ENCODE results near the gene SYS1.

The SYS1 gene

DNA sequence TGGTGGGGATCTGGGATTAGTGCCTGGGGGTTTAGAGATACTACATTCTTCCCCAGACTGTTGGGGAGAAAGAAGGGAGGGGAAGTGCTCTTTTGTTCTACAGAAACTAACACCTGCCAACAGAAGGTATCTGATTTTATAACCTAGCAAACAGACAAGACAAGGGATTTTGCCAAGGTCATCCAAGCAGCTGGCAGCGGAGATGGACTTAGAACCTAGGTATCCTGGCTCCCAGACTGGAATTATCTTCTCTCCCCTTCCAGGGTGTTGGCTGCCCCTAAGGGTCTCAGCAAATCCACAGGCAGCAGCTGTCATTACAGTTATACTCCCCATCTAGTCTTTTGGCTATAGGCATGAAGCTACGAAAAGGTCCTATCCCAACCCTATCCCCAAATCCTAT, 23.2 kb upstream of the SYS1 start:
- no peak overlapping the region for H3K4me3 ChIP-seq (ENCODE audit: low read length)
- DNase-seq (ENCODE audit: low read depth) = no peak
- TF ChIP-seq, protein P1, sequence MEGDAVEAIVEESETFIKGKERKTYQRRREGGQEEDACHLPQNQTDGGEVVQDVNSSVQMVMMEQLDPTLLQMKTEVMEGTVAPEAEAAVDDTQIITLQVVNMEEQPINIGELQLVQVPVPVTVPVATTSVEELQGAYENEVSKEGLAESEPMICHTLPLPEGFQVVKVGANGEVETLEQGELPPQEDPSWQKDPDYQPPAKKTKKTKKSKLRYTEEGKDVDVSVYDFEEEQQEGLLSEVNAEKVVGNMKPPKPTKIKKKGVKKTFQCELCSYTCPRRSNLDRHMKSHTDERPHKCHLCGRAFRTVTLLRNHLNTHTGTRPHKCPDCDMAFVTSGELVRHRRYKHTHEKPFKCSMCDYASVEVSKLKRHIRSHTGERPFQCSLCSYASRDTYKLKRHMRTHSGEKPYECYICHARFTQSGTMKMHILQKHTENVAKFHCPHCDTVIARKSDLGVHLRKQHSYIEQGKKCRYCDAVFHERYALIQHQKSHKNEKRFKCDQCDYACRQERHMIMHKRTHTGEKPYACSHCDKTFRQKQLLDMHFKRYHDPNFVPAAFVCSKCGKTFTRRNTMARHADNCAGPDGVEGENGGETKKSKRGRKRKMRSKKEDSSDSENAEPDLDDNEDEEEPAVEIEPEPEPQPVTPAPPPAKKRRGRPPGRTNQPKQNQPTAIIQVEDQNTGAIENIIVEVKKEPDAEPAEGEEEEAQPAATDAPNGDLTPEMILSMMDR (IDR thresholded peaks at IDR 0.05; ENCODE audit: insufficient read depth, low read depth, low read length, missing control alignments) = no peak

DNA sequence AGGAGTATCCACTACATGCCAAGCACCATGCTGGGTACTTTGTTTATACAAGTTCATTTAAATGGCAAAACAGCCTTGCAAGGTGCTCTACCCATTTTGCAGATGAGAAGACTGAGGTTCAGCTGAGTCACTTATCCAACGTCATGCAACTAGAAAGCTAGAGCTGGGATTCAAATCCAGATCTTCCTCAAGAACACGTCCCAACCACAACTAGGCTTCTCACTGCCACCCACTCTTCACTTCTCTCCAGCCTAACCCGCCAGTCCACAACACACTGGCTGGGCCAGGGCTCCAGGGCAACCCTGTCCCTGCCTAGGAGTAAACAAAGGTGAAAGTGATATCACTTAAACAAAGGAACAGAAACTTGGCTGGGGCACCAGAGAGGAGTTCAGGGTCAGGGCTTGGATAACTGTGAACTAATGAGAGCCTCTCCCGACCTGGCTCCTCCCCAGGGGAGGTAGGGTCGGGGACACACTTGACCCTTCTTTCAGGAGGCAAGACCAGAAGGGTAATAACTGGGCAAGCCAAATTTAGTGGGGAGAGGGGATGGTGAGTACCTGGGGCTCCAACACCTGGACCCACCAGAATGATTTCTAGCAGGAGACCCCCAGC, 22.6 kb upstream of the SYS1 start:
- DNase-seq (ENCODE audit: low read depth) = no peak
- H3K4me3 ChIP-seq (ENCODE audit: low read length) = no peak overlapping the region
- TF ChIP-seq, protein P1 (IDR thresholded peaks at IDR 0.05; ENCODE audit: insufficient read depth, low read depth, low read length, missing control alignments) = no peak

DNA sequence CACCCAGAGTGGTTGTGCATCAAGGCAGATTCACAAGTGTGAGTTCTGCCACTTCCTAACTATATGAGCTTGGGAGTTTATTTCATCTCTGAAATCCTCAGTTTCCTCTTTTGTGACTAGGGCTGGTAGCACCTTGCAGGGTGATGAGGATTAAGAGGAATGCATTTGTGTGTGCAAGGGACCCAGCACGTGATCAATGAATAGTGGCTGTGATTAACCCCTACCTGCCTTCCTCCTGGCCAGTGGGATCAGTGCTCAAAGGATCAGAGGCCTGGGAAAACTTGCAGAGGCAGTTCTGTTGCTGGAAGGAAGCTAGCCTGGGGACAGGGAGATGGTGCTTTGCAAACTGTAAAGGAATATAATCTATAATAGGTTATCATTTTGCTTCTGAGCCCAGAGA, 22.0 kb upstream of the SYS1 start:
- TF ChIP-seq, protein P1 (IDR thresholded peaks at IDR 0.05; ENCODE audit: insufficient read depth, low read depth, low read length, missing control alignments) = no peak
- peak; percentile 58 for DNase-seq (ENCODE audit: low read depth)
- no peak overlapping the region for H3K4me3 ChIP-seq (ENCODE audit: low read length)

DNA sequence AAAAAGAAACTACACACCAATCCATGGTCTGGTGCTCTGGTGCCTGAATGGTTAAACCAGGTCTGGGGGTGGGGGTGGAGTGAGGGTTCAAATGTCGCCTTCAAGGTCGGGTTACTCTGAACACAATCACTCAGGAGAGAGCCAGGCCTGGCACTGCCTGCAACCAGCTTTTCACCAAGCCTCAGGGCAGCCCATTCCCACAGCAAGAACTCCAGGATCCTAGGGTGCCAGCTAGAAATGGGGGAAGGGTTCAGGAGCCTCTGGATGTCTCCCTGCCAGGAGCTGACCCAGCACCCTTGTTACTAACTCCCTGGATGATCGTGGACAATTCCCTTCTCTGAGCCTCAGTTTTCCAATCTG, 21.4 kb upstream of the SYS1 start:
- DNase-seq (ENCODE audit: low read depth) = no peak
- H3K4me3 ChIP-seq (ENCODE audit: low read length) = peak overlapping the region; percentile 63
- TF ChIP-seq, protein P1 (IDR thresholded peaks at IDR 0.05; ENCODE audit: insufficient read depth, low read depth, low read length, missing control alignments) = no peak

DNA sequence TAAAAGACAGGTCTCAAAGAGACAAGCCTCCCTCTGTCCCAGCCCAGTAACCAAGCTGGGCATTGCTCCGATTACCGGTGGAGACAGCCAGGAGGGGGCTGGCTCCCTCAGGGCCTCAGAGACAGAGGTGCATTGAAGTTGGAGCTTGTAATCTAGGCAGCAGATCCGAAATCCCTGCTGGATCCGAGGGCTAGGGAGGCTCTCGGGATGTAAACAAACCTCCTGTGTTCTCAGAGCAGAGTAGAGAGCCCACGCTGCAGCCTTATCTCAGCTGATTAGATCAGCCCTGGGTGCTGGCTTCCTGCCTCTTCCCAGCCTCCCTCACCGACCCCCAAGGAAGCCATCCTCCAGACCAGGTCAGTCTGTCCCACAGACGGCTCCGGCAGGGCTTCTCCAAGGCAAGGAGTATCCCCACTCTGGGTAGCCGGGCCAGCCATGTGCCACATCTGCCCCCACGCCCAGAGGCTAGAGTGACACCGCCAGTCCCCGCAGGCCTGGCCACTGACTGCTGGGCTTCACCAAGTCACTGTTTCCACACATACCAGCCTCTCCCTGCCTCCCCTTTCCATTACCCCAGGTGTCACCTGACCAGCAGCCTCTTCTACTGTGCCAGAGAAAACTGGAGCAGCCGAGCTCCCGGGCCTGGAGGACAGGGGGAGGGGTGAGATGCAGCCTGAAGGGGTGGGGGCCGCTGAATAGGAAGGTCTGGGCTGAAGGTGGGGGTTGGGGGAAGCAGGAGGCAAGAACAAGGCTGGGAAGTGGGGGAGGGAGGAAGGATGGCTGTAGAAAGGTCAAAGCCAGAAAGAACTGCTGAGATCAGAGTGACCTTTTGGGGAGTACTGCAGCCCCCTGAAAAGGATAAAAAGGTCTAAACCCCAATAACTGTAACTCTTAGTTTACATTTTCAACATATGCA, 20.8 kb upstream of the SYS1 start:
- DNase-seq (ENCODE audit: low read depth) = no peak
- peak overlapping the region; percentile 63 for H3K4me3 ChIP-seq (ENCODE audit: low read length)
- TF ChIP-seq, protein P1 (IDR thresholded peaks at IDR 0.05; ENCODE audit: insufficient read depth, low read depth, low read length, missing control alignments) = no peak

DNA sequence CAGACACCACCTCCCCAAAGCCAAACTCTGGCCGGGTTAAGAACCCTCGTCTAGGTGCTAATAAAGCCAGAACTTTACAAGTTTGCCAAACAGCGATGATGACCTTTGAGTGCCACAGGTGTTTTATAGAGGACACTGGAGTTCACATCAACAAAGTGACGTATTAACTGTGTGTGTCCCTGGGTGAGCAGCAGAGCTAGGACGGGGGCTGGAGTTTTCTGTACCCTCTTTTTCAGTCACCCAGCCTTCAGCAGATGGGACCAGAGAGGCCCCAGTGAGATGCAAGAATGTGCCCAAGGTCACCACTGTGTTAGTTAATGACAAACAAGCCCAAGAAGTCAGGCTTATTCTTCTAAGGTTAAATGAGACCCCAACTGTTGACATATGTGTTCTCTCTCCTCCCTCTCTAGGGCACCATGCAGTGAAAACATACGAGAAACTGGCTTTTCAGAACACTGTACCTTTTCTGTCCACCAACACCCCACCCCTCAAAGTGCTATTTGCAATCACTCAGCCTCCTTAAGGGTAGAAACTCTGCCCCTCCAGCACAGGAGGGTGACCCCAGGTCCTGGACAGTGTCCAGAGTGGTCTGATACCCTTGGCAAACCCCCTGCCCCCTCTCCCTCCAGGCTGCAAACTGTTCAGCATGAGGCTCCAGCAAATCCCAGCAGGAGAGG, 20.0 kb upstream of the SYS1 start:
- peak overlapping the region; percentile 63 for H3K4me3 ChIP-seq (ENCODE audit: low read length)
- TF ChIP-seq, protein P1 (IDR thresholded peaks at IDR 0.05; ENCODE audit: insufficient read depth, low read depth, low read length, missing control alignments) = no peak
- no peak for DNase-seq (ENCODE audit: low read depth)

All from epithelial cell of esophagus (primary cell).